Measurements from ENCODE around the gene GRIN2A. TPM values are rescaled to one million over a fixed set of nuclear protein-coding genes. Genes with fewer than 3 reads are reported as not detected.

Gene GRIN2A
- total and polyA plus RNA-seq, 2 of the 8 experiments (the other 6 are each of a cell fraction or from before 2014, with no cell fraction given), result 0.18 to 1.8 TPM

DNA sequence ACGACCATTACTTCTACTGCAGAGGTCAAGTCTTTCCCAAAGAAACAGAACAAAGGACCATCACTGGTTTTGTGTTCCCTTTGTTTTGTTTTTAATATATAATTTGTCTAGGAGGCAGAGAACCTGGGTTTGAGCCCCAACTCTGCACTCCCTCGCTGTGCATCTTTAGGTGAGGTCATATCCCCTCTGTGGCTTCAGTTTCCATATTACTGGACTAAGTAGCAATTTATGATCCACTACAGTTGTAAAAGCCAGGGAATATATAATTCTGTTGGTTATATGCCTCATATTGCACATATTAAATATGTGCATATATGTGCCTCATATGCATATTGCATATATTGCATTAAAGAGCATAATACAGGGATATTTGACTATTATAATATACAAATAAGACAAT lies 392.0 kb downstream of the GRIN2A start:
- peaks cover 0 to 5% (median 0%) of the 10 kb centered on the region in 4 experiments; a peak in 1 of 7 replicates for H3K4me1 ChIP-seq (replicated peaks in 1 of 4; ENCODE audit: control insufficient read depth in 3 of 4, insufficient read depth in 4 of 4, low read length in 3 of 4)
- no peak overlapping the region for H3K9ac ChIP-seq (replicated peaks in 1 of 4; ENCODE audit: extremely low read depth in 1 of 4, low read depth in 3 of 4, low read length in 3 of 4)
- H3K56ac ChIP-seq (replicated peaks; ENCODE audit: insufficient read length, low read depth, low read length), result no peak overlapping the region
- no peak overlapping the region for H3K4me3 ChIP-seq (ENCODE audit: extremely low read depth in 1 of 4, insufficient read depth in 2 of 4, low read depth in 3 of 4, low read length in 4 of 4)
- H3K79me1 ChIP-seq (ENCODE audit: low read depth, low read length), result no peaks in the 10 kb centered on the region
- H3K23ac ChIP-seq (ENCODE audit: insufficient read length), result no peak overlapping the region
- no peak overlapping the region for H4K8ac ChIP-seq (ENCODE audit: extremely low read depth, insufficient read depth, low read length)
- H2BK20ac ChIP-seq (ENCODE audit: low read length), result no peak overlapping the region
- H4K20me1 ChIP-seq (replicated peaks in 1 of 2; ENCODE audit: control insufficient read depth in 1 of 2, insufficient read depth in 2 of 2, low read length in 2 of 2), result peaks cover 0 to 2% of the 10 kb centered on the region in 2 experiments
- no peak overlapping the region for H2BK15ac ChIP-seq (ENCODE audit: low read length)
- no peak overlapping the region for H3K18ac ChIP-seq (ENCODE audit: extremely low read depth, low read length)
- H4K91ac ChIP-seq (replicated peaks; ENCODE audit: insufficient read length, low read length), result no peak overlapping the region
- no peaks in the 10 kb centered on the region for H3K79me2 ChIP-seq (ENCODE audit: control insufficient read depth in 1 of 2, insufficient read depth in 2 of 2, low read length in 2 of 2)
- CTCF ChIA-PET (ENCODE audit: partially characterized antibody), result no interaction called here
- H3K23me2 ChIP-seq (ENCODE audit: low read depth, low read length), result no peaks in the 10 kb centered on the region
- H3K4me2 ChIP-seq (ENCODE audit: insufficient read depth in 1 of 2, low read depth in 2 of 2, low read length in 2 of 2), result no peak overlapping the region
- no peak overlapping the region for H2AK5ac ChIP-seq (ENCODE audit: low read depth, low read length)
- H2BK5ac ChIP-seq (ENCODE audit: low read depth, low read length), result no peak overlapping the region
- no peak overlapping the region for H2BK12ac ChIP-seq (ENCODE audit: low read depth, low read length)
- no peaks in the 10 kb centered on the region for H3K9me3 ChIP-seq (ENCODE audit: insufficient read depth in 2 of 2, low read depth in 1 of 2, low read length in 1 of 2)
- peaks cover 0 to 3% (median 0%) of the 10 kb centered on the region in 4 experiments; a peak in 2 of 8 replicates for H3K36me3 ChIP-seq (ENCODE audit: control insufficient read depth in 2 of 4, insufficient read depth in 4 of 4, low read length in 3 of 4)
- no peak overlapping the region for H4K5ac ChIP-seq (ENCODE audit: insufficient read length, low read depth, low read length)
- FAIRE-seq (no peak), DNase-seq (ENCODE audit: low read depth in 1 of 2, low spot score in 2 of 2) (no peak)
- no peak overlapping the region for H2AFZ ChIP-seq (ENCODE audit: low read length)
- no peak overlapping the region for H3K27ac ChIP-seq (ENCODE audit: low read depth, low read length)
- 86% methylated on average over 2 of the region's 2 CpGs; no CpG with 5 or more reads in 1 of the 2 experiments for WGBS, 2 experiments (ENCODE audit: extremely low coverage in 1 of 2, insufficient coverage in 1 of 2, insufficient read length in 1 of 2, insufficient replicate concordance in 2 of 2, low coverage in 1 of 2, low lambda C conversion rate in 2 of 2, missing lambda C conversion rate in 1 of 2)
- no peaks in the 10 kb centered on the region for H3K27me3 ChIP-seq (replicated peaks in 1 of 4; ENCODE audit: control insufficient read depth in 3 of 4, extremely low read depth in 1 of 4, insufficient read depth in 3 of 4, low read length in 3 of 4)
- TF ChIP-seq POU5F1 (IDR thresholded peaks at IDR 0.05; ENCODE audit: low read depth, low read length) (no peak), ASH2L (IDR thresholded peaks at IDR 0.05; ENCODE audit: low read length) (no peak)
- H2BK120ac ChIP-seq (replicated peaks; ENCODE audit: low read depth, low read length), result no peak overlapping the region
- POLR2A ChIA-PET (ENCODE audit: partially characterized antibody), result no interaction called here
- no peak overlapping the region for H3K14ac ChIP-seq (ENCODE audit: insufficient read length)
- no peak overlapping the region for H3K4ac ChIP-seq (replicated peaks; ENCODE audit: insufficient read length, low read depth, low read length)
